ENCODE measurements around the gene TMPRSS4. TPM values are rescaled to one million over a fixed set of nuclear protein-coding genes. Genes with fewer than 3 reads are reported as not detected.

The TMPRSS4 gene
- total RNA-seq, 2 experiments from 2014 or later, result not detected

DNA sequence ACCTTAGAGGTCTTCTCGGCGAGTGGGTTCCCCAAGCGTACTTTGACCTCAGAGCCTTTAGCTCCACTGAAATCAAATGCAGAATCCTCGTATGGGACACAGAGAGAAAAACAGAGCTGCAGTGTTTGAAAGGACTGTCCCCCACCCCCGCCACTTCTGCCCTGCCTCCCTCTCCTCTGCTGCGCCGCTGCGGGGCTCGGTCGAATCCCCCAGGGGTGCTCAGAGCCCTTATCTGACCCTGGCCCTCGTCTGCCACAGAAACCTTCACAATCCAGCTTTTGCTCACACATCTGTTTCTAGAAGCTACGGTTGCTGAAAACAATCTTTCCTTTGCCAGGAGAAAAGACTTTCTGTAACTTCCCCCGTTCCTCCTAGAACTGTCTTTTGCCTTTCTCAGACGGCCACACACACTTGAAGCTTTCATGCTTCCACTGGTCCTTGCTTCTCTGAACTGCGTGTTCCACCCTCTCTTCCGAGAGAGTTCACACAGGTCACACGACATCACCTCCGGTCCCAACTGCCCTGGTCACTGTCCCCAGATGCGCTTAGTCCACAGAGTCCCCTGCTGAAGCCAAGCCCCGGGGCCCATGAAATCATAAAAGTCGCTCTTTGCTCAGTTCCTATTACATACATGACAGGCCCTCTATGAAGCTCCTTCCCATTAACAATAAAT, 6.1 kb downstream of the TMPRSS4 start:
- Mint-ChIP-seq H3K27me3 (no peaks in the 10 kb centered on the region), H3K4me3 (no peak overlapping the region), H3K36me3 (peaks cover 9% of the 10 kb centered on the region), H3K27ac (no peak overlapping the region), H3K4me1 (peaks cover 3% of the 10 kb centered on the region), H3K9me3 (peaks cover 16% of the 10 kb centered on the region)
- no peak for DNase-seq

DNA sequence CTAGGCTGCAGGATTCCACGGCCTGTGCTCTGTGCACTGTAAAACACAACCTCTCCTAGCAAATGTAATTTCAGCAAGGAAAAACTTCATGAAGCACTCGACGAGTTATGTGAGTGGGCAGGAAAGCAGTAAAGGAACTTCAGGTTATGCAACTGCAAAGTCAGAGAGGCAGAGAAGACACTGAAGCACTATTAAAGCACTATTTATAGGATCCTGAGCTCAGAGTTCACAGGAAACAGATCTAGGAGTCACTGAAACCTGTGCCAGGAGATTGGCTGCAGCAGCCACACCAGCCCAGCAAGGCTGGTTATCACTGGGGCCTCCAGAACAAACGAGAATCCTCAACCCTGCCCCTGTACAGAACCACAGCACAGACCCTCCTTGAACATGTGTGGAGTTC, 7.4 kb downstream of the TMPRSS4 start:
- Mint-ChIP-seq H3K27me3 (no peaks in the 10 kb centered on the region), H3K4me1 (peaks cover 3% of the 10 kb centered on the region), H3K4me3 (no peak overlapping the region), H3K27ac (no peak overlapping the region), H3K9me3 (peaks cover 16% of the 10 kb centered on the region), H3K36me3 (peaks cover 12% of the 10 kb centered on the region)
- no peak for DNase-seq

DNA sequence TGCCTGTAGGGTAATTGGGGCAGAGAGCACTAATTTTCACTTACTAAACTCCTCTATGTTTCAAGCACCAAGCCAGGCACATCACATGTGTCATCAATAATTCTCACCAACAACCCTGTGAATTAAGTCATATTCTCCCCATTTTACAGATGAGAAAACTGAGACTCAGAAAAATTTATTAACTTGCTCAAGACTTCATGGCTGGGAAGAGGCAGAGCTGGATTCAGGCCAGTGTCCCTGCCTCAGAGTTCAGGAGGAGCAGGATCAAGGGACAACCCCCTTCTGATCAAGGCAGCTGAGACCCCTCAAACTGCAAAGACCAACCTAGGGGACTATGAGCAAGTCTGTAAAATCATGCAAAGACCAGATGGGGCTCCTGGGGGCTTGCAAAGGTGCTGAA, 7.8 kb downstream of the TMPRSS4 start:
- H3K27ac Mint-ChIP-seq, result no peak overlapping the region
- peaks cover 3% of the 10 kb centered on the region for H3K4me1 Mint-ChIP-seq
- H3K36me3 Mint-ChIP-seq, result peaks cover 12% of the 10 kb centered on the region
- H3K4me3 Mint-ChIP-seq, result no peak overlapping the region
- no peak for DNase-seq
- no peaks in the 10 kb centered on the region for H3K27me3 Mint-ChIP-seq
- H3K9me3 Mint-ChIP-seq, result peaks cover 16% of the 10 kb centered on the region

DNA sequence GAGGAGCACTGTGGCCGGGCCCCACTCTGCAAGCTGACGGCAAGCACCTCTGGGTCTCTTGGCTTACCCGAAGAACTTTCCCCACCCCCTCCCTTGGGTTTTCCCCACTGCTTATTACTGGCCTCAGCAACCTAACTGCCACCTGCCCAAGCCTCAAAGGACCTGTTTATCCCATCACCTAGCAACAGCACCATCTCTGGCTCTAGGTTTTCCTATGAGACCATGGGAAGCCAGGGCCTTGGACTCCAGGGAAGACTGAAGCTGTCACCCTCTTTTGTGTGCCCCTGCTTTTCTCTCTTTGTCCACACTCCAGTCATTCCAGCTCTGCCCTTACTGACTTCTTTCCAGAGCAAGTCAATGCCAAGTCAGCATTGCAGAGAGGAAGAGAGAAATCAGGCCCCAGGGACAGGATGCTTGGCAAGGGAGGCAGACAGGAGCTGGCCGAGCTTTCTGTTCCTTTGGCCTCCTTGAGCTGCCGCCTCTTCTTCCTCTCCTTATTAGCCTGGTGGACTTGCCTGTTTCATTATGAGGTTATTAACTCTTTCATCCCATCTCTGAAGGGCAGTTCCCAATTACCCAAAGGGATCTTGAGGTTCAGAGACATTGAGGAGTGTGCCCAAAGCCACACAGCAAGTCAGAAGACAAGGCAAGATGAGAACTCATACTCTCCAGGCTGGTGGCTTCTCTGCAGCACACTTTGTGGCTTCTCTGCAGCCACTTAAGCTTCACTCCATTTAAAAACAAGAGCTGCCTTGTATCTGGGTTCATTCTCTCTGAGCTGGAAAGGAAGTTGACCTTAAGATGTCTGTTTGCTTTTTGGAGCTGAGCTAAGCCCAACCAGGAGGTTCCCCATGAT, 10.3 kb downstream of the TMPRSS4 start, which contains the start of gene SMIM35:
Gene SMIM35, minus strand, starts transcription at position 51 of the 856 bp plus-strand sequence. CDS start 206 bp downstream, outside the sequence.
- Mint-ChIP-seq H3K4me3 (no peak within 1 kb of the TSS), H3K4me1 (peaks cover 3% of the 10 kb centered on the region), H3K36me3 (peaks cover 12% of the 10 kb centered on the region), H3K27ac (no peak within 1 kb of the TSS), H3K9me3 (peaks cover 16% of the 10 kb centered on the region), H3K27me3 (no peaks in the 10 kb centered on the region)
- DNase-seq, result no peak

DNA sequence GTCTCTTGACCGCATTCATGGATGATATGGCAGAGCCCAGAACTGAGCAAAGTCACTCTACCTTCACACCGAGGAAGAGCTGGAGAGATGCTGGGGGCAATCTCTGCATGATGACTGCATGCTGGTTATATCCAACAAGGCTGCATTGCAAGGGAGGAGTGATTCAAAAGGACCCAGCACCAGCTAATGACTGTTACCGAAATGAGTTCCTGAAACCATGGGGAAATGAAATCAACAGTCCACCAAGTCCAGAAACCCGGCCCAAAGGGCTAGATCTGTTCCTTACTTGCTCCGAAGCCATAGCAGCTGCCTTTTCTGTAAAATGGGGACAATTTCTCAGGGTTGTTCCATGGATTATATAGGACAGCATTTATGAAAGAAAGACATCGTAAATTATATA, 11.1 kb downstream of the TMPRSS4 start:
- no peak overlapping the region for H3K27ac Mint-ChIP-seq
- no peak for DNase-seq
- no peak overlapping the region for H3K4me3 Mint-ChIP-seq
- H3K27me3 Mint-ChIP-seq, result no peaks in the 10 kb centered on the region
- peaks cover 12% of the 10 kb centered on the region for H3K36me3 Mint-ChIP-seq
- peaks cover 3% of the 10 kb centered on the region for H3K4me1 Mint-ChIP-seq
- H3K9me3 Mint-ChIP-seq, result peaks cover 16% of the 10 kb centered on the region

DNA sequence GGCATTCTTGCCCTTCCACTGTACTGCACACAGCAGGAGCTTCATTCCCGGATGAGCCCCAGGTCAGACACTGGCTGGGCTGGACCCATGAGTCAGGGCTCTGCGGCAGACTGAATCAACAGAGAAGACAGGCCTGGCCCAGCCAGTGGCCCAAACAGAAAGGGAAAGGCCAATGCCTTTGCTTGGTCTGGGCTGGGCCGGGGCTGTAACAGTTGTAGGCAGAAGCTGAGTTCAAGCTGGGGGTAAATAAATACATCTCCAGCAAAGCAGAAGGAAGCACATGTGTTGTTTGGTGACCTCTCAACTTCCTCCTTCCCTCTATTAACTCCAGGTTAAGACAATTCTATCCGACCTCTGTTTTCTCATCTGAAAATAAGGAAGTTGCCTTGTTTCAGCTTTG, 11.7 kb downstream of the TMPRSS4 start:
- peaks cover 16% of the 10 kb centered on the region for H3K9me3 Mint-ChIP-seq
- no peak overlapping the region for H3K4me3 Mint-ChIP-seq
- no peak for DNase-seq
- peaks cover 3% of the 10 kb centered on the region for H3K4me1 Mint-ChIP-seq
- H3K36me3 Mint-ChIP-seq, result peaks cover 12% of the 10 kb centered on the region
- H3K27ac Mint-ChIP-seq, result no peak overlapping the region
- no peaks in the 10 kb centered on the region for H3K27me3 Mint-ChIP-seq

DNA sequence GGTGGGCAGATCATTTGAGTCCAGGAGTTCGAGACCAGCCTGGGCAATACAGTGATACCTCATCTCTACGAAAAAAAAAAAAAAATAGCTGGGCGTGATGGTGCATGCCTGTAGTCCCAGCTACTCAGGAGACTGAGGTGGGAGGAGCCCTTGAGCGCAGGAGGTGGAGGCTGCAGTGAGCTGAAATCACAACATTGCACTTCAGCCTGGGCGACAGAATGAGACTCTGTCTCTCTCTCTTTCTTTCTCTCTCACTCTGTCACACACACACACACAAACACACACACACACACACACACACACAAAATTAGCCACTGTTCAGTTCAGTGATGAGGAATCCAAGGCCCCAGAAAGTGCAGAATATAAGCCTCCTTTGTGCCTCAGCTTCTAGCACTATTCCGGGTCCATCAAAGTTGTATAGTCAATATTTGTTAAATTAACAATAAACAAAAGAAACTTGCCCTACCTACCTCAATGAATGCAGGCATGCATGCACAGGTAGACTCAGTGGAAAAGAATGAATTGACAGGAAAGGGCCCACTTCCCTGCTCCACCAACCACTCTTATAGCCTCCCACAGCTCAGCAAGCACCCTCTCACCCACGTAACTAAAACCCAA, 13.8 kb downstream of the TMPRSS4 start:
- Mint-ChIP-seq H3K27ac (no peak overlapping the region), H3K27me3 (no peaks in the 10 kb centered on the region), H3K4me1 (no peaks in the 10 kb centered on the region), H3K9me3 (peaks cover 16% of the 10 kb centered on the region), H3K4me3 (no peak overlapping the region), H3K36me3 (peaks cover 12% of the 10 kb centered on the region)
- DNase-seq, result no peak

DNA sequence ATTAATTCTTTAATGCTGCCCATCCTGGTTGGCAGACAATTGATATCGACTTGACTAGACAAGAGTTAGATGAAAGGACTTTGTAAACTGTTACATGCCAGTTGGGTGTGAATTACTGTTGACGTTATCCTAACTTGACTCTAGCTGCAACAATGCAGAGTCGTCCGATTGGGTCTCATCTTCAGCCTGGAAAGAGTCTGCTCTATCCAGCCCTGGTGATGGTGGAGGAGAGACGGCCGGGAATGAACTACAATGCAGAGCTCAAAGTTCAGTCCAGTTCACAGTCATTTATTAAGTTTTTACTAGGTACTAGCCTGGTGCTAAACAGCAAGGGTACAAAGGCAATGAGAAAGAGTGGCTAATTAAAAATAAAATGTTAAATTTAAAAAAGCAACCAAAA, 14.8 kb downstream of the TMPRSS4 start:
- no peak overlapping the region for H3K4me3 Mint-ChIP-seq
- DNase-seq, result no peak
- no peaks in the 10 kb centered on the region for H3K4me1 Mint-ChIP-seq
- H3K36me3 Mint-ChIP-seq, result peaks cover 12% of the 10 kb centered on the region
- peaks cover 10% of the 10 kb centered on the region for H3K9me3 Mint-ChIP-seq
- H3K27me3 Mint-ChIP-seq, result no peaks in the 10 kb centered on the region
- no peak overlapping the region for H3K27ac Mint-ChIP-seq

DNA sequence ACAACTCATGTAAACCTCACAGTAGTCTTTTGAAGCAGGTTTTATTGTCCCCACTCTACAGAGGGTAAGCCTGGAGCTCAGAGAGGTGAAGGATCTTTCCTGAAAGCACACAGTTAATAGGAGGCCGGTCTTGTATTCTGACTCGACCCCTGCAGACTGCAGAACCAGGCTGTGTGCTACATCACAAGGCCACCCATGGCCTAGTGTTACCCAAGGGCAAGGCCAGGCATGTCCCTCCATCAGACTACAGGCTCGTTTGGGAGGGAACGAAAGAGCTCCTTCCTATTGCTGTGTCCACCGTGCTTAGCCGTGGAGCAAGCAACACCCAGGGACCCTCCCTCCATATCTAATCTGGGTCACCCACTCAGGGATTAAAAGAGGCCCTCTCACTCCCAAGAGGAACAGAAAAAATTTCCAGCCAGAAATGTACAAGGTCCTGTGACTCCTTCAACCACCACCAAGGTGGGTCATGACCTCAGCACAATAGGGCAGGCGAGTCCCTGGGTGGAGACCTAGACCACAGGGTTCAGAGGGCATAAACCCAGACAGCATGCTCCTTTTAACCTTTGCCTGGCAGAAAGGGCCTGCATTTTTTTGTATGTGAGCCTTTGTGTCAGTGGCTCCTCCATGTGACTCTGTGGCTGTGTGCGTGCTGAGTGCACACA, 16.2 kb downstream of the TMPRSS4 start:
- DNase-seq, result no peak
- Mint-ChIP-seq H3K9me3 (no peaks in the 10 kb centered on the region), H3K27ac (no peak overlapping the region), H3K36me3 (peaks cover 3% of the 10 kb centered on the region), H3K4me1 (no peaks in the 10 kb centered on the region), H3K4me3 (no peak overlapping the region), H3K27me3 (no peaks in the 10 kb centered on the region)

DNA sequence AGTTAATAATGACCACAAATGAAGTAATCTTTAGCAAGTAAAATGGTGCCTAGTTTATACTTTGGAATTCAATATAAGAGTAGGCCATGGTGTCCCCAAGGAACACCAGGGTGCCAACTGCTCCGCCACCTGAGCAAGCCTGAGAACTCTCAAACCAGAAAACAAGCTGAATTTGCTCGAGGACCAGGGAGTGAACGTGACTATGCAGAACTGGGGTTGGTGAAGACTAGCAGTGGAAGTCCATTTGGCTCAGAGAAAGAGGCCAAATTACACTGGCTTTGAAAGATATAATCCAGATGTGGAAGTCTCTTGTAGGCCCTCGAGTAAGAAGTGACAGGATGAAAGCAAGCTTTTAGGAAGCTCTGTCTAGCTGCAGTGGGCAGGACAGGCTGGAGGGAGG, 18.6 kb downstream of the TMPRSS4 start:
- no peak for DNase-seq
- Mint-ChIP-seq H3K9me3 (no peaks in the 10 kb centered on the region), H3K36me3 (no peaks in the 10 kb centered on the region), H3K27ac (no peak overlapping the region), H3K4me3 (no peak overlapping the region), H3K4me1 (no peaks in the 10 kb centered on the region), H3K27me3 (no peaks in the 10 kb centered on the region)

DNA sequence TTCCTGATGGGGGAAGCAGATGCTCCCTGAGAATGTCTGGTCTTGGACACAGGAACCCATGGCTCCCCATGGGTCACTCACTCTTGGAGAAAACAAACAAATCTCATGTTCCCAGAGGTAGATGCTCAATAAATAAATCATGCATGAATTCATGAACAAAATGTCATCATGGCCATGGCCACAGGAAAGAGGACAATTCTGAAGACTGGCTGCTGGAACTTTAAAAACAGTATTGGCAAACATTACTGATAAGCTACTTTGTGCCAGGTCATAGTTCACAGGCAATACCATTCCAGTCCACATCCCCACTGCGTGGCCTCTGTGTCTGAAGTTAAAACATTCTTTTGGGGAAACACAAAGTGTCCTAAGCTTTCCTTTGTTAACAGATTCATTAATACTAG, 19.1 kb downstream of the TMPRSS4 start:
- Mint-ChIP-seq H3K27ac (no peak overlapping the region), H3K36me3 (no peaks in the 10 kb centered on the region)

DNA sequence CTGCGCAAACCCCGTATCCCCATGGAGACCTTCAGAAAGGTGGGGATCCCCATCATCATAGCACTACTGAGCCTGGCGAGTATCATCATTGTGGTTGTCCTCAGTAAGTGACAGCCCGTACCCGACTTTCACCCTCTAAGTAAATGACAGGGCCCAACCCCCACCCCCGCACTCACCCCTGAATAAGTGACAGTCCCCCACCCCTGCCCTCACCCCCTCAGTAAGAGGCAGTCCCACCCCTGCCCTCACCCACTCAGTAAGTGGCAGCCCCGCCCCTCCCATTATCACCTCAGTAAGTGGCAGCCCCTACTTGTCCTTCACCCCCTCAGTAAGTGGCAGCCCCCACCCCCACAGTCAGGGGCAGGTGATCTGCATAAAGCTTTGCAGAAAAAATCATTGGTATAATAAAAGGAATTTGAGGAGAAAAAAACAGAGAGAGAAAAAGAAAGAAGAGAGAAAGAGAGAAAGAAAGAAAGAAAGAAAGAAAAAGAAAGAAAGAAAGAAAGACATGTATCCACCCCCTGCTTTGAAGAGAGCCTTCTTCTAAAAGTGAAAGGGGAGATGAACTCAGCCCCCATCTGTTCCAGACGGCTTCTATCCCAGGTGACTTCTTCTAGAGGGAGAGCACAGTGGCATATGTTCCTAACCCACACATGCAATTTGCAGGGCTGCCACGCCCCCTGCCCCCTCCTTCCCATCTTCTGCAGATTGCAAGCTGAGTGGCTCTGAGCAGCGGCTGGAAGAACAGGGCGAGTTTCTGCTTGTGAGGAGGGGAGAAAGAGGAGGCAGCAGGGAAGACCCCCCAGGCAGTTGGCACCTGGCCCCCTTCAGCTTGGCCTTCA, 22.3 kb downstream of the TMPRSS4 start:
- H3K4me3 Mint-ChIP-seq, result no peak overlapping the region
- no peaks in the 10 kb centered on the region for H3K36me3 Mint-ChIP-seq
- H3K9me3 Mint-ChIP-seq, result no peaks in the 10 kb centered on the region
- no peak for DNase-seq
- H3K27me3 Mint-ChIP-seq, result peaks cover 4% of the 10 kb centered on the region
- H3K27ac Mint-ChIP-seq, result no peak overlapping the region
- H3K4me1 Mint-ChIP-seq, result no peaks in the 10 kb centered on the region

More for the DNA sequence above, 19.1 kb downstream of the TMPRSS4 start:
- no peaks in the 10 kb centered on the region for H3K27me3 Mint-ChIP-seq
- H3K4me1 Mint-ChIP-seq, result no peaks in the 10 kb centered on the region
- no peak for DNase-seq
- H3K9me3 Mint-ChIP-seq, result no peaks in the 10 kb centered on the region
- H3K4me3 Mint-ChIP-seq, result no peak overlapping the region

DNA sequence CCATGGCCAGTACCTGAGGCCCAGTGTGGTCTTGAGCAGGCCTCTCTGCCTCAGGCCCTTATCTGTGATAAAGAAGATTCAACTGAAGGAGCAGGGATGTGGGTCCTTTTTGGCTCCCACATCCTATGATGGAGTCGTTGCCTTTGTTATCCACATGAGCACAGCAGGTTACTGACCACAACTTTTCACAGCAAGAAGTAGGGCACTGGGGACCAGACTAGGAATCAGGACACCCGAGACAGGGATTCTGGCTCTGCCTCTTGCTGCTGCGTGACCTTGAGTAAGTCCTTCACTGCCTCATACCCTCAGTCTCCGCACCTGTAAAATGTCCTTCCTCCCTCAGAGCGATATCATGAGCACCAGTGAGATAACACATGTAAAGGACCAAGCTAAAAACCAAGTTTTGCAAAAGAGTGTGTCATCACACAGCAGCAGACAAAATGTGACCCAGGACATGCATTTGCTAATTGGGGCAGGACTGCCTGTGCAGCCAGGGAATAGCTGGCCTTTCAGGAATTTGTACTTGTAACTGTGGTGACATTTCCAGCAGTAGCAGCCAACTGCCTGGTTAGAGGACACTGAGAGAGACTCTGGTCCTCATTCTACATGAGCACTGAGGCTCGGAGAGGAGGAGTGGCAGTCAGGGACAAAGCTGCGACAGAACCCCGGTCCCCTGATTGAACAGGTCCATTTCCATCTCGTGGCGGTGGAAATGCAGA, 23.1 kb downstream of the TMPRSS4 start:
- Mint-ChIP-seq H3K36me3 (no peaks in the 10 kb centered on the region), H3K27me3 (peaks cover 4% of the 10 kb centered on the region), H3K9me3 (no peaks in the 10 kb centered on the region), H3K4me1 (no peaks in the 10 kb centered on the region), H3K27ac (no peak overlapping the region), H3K4me3 (no peak overlapping the region)
- DNase-seq, result no peak
